Hematopoietic multipotent progenitor cell treated with erythropoietin and hydrocortisone succinate and interleukin-3 and kit ligand, for 6 days (in vitro differentiated cells): ENCODE data around the gene TBC1D22A.

Experiments used
- DNase-seq: peaks from one replicate; pipeline ENCODE4 v3.0.0-alpha.2; 2015

The TBC1D22A gene

DNA sequence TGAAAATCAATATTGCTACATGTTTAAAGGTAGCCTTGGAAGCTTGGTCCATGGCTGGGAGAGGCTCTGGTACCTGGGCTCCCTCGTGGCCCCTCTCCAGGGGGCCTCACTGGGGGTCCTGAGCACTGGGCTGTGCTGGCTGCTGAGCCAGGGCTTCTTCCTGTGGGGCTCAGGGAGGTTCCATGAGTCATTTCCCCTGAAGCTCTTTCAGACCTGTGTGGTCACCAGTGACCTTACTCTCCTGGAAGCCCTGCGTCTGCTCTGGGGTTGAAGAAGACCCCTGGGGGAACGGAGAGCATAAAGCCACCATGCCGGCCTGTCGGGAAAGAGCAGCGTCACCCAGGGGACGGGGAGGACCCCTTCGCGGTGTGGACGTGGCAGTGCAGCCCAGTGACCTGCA lies 389.0 kb downstream of the TBC1D22A start:
- no peak for DNase-seq

DNA sequence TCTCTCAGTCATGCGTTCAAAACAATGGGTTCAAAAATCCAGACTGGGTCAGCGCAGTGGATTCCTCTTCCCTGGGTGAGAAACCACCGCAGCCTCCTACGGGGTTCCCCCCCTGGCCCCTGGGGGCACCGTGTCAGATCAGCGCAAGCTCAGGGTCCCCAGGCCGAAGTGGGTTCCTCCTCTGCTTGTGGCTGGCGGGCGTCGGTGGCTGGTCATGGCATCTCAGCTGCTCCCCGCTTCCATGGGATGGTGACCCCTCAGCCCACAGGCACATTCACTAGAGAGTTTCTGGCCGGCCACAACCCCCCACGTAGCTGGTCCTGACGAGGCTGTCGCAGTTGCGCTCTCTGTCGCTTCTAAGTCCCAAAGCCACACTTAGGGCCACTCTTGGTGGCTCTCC lies 389.8 kb downstream of the TBC1D22A start:
- DNase-seq: no peak

DNA sequence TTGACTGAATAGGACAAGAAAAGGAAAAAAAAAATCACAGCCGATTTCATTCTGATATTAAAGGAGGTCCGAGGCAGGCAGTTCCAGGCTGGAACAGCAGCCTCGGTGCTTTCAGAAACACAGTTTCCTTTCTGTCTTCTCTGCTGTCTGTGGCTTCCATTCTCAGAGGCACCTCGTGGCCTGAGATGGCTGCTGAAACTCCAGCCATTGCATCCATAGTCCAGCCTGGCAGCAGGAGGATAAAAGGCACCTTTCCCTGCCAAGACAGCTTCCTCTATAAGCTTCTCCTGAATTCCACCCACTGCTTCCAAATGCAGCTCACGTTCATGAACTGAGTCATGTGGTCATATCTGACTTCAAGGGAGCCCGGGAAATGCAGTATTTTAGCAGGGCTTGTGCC lies 390.5 kb downstream of the TBC1D22A start:
- no peak for DNase-seq

- DNase-seq: no peak
These were observed 391.5 kb downstream of the TBC1D22A start for GRCh38 chr22:47153854-47154525.

DNA sequence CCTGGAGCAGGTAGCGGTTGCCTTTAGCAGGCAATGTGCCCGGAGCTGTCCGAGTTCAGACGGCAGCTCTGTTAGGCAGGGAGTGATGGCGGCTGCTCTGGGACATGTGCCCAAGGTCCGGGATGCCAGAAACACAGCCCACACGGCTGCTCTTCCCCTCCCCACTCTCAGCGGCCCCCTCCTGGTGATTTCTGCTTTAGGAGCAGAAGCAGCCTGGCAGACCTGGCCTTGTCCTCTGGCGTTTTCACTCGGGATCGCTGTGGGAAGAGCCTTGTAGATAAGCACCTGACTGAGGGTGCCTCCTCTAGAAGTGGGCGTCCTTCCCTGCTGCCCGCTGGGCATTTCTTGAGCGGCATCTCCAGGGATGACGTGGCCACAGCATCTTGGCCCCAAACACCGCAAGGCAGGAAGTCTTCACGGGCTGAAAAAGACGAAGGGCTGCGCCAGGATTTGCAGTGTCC lies 392.2 kb downstream of the TBC1D22A start:
- no peak for DNase-seq

DNA sequence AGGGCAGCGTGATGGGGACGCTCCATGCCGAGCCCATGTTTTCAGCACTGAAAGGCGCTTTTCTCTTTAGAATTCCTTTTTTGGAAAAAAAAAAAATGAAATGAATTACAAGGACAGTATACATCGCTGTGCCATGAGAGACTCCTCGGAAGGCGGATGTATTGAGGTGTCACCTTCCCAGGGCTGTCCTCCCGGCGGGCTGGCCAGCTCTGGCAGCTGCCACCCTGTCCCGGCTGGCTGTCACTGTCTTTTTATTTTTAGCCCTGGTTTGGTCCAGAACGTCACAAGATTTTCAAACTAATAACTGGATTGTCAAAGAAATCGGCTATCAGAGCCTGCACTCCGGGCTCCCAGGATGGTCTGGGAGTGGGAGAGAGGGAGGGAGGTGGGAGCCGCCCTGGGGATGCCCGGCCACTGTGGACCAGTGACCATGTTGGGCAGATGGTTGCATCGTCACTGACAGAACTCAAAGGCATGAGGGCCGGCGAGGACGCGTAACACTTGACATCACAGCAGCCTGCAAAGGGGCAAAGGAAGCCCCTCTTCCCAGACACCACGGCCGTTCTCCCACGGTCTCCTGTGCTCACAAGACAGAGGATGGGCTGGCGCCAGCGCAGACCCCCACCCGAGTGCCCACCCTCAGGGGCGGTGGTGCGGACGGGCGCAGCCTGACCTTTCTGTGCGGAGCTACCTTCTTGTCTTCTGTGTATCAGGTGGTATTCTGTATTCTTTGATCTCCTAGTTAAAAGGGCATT lies 392.9 kb downstream of the TBC1D22A start:
- DNase-seq: no peak

GRCh38 chr22:47155912-47156311 lies 393.5 kb downstream of the TBC1D22A start:
- no peak for DNase-seq

DNA sequence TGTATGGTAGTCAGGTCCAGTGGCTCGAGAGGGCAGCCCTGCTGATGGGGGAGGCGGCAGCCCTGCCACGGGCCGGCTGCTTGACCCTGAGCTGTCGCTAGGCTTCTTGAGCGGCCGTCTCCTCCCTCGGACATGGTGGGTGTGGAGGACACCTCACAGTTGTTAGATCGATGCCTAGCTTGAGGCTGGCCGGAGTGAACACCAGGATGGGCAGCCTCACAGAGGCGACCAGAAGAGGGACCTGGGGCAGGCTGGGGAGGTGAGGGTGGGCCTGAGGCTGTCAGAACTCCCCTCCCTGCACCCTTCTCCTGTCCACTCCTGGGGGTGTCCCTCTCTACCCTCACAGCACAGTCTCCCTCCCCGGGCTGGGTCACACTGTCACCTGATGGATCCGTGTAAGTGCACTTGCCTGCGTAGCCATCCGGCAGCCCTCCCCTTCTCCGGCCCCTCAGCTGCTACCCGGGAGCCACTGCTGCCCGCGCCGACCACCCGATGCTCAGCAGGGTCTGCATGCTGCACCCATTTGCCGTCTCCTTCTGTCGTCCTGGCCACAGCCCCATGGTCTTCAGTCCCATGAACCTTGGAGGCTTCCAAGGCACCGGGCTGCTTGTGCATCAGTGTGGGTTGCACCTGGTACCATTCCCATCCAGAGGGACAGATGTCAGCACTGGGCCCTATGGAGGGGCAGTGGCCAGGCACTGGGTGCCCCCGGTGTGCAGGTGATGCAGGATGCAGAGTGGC lies 394.1 kb downstream of the TBC1D22A start:
- DNase-seq: no peak

- DNase-seq: no peak
These were observed 394.6 kb downstream of the TBC1D22A start for GRCh38 chr22:47157093-47157420.

DNA sequence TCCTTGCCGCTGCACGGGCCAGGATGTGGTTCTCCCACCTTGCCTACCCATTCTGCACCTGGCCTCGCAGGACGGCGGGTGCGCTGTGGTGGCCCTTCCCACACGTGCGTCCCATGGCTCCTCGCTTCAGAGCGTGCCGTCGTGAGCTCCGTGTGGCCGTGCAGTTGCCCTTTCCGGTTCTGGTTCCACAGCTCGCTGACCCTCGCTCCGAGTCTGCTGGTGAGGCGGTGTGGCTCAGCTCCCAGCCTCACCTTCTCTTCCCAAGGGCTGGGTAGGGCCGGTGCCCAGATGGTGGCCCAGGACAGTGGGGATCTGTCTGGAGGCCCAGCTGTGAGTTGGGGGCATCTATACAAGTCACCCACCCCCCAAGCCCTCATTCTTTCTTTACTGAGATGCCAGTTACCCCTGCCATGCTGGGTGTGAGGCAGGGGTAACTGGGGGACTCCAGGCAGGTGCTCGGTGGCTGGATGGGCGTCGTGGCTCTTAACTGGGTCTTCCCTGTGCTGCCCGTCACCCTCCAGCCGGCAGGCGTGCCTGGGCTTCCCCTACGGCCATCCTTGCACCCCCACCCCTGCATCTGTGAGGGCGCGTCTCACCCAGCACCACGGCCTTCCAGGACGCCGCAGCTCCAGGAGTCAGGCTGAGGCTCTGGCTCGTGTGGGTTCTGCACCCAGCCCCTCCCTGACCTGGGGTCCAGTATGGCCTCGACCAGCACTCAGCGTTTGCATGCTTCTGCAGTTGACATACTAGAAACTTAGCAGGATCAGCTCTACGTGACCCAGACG lies 395.2 kb downstream of the TBC1D22A start:
- no peak for DNase-seq

DNA sequence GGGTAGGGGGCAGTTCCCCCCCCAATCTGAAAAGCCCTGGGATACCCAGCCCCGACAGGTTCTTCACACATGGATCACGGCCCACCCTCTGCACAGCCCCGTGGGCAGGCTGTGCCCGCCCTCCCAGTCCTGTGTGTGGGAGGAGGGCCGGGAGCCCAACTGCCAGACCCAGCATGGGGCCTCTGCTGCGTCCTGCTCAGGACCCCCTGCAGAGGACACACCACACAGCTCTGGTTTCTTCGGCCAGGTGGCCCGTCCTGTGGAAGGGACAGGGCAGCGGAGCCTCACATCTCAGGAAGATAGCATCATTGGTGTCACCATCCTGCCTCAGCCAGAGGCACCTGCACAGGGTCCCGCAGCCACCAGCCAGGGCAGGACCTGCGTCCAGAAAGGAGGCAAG lies 396.0 kb downstream of the TBC1D22A start:
- DNase-seq: no peak

DNA sequence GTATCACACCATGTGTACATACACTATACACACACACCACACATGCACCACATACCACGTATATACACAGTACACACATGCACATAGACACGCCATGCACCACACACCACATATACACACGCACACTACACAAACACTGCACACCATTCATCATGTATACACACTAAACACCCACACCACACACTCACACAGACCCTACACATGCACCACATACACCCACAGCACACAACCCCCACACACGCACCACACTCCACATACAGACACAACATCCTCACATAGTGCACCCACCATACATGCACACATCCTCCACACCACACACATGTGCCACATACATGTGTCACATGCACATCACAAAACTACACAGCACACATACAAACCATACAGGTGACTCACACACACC lies 397.1 kb downstream of the TBC1D22A start:
- DNase-seq: no peak

DNA sequence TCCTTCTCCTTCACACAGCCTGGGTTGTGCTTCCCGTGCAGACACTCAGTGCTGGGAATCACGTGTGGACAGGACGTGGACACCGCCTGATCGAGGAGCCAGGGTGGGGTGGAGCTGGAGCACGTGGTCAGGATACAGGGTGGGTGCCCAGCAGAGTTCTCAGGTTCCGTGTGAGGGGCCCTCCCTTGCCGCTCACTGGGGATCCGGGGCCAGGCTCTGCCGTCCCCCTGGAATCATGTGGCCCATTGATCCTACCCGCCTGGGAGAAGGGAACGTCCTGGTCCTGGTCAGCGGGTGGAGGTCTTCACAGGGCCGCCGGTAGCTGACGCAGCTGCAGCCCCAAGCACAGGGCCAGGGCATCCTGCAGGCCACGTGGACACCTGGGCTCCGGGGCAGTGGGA lies 397.7 kb downstream of the TBC1D22A start:
- DNase-seq: no peak

DNA sequence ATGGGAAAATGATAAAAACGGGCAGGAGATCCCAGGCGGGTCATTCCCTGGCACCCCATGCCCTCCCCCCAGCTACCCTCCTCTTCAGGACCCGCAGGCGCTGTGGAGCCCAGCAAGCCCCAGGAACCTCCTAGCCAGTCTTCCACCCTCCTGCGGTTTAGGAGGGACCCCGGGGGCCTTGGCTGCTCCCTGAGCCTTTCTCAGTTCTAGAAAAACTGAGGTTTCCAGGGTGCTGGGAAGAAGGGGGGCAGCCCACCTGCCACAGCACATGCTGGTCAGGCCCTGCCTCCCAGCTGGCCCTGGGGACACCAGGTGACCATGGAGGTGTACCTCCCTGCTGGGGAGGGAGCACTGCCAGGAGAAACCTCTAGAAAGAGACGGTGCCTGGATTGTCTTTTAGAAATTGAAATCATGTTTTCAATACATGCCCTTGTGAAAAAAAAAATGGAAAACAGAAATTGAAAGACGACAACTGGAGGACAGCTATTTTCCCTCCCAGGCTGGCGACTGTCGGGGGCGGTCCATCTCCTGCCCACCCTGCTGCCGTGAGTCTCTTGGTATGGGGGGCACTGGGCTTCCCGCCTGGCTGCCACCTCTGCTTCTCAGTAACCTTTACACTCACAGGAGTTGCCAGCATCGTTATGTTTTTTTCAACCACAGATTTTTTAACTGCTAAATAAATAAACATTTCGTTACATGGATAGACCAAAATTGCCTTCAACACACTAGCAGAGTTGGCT lies 398.5 kb downstream of the TBC1D22A start:
- no peak for DNase-seq

DNA sequence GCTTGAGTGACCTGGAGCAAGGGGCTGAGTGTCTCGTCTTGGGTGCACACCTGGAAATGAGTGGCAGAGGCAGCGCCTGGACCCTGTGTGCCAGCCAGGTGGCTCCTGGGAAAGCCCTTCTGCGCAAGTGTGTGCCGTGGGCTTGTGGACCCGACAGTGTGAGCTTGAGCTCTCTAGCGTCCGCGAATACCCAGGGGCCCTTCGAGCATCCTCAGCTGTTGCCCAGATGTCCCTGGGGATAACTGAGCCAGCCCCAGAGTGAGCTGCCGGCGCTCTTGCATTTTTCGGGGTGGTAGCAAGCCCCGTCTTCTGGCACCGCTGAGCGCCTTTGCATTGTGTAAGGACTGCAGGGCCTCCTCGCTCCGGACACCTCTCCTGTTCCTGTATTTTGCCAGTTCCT lies 399.2 kb downstream of the TBC1D22A start:
- DNase-seq: no peak

DNA sequence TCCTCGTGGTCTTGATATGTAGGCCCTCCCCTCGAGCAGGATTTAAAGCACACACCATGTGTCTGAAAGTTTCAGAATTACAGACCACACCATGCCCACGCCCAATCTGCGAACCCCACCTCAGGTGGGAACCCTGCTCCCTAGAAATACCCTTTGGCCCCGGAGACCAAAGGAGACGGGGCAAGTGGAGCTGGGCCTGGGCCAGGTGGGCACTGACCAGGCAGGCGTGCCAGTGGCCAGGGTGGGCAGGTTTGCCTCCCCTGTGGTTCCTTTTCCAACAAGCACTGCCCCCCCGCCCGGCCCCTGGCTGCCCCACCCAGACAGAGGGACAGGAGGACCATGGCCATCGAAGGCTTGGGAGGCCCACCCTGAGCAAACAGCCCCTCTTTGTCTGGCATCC lies 400.4 kb downstream of the TBC1D22A start:
- DNase-seq: no peak

GRCh38 chr22:47163481-47163855 lies 401.0 kb downstream of the TBC1D22A start:
- no peak for DNase-seq

DNA sequence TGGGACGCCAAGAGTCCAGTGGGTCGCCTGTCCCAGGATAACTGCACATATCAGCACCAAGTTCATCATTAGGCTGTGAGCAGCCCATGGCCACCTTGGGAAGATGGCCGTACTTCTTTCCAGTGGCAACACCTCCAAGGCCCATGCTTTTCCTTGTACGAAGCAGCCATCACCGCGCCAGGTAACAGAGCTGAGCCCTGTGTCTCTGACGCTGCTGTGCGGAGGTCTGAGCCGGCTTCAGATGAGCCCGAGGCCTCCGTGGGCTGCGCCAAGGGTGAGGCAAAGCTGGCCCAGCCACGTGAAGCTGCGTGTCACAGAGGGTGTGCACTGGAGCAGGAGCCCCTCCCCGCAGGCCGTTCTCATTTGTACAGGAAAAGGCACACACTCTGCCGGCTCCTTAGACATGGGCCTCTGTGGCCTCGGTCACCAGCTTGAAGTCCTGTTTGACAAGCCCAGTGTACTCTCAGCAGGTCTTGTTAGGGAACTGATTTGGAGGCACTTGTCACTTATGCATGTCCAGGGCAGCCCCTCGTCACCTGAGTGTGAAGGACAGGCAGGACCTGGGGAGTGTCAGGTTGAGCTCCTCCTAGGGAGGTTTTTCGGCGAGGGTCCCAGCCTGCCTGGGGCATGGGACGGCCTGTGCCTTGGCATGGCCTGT lies 401.5 kb downstream of the TBC1D22A start:
- DNase-seq: no peak

- no peak for DNase-seq
These were observed 402.3 kb downstream of the TBC1D22A start for GRCh38 chr22:47164514-47165337.

- DNase-seq: no peak
These were observed 403.0 kb downstream of the TBC1D22A start for GRCh38 chr22:47165338-47166032.
